GM12872 (cell line): ENCODE results near the gene EIPR1.

Experiments
- TF ChIP-seq, protein P1 (sequence below): IDR thresholded peaks from 3 replicates; pipeline ENCODE4 v1.5.1; 2011; ENCODE audit warnings: low read depth, mild to moderate bottlenecking, low read length, moderate library complexity; ENCODE audit not compliant: insufficient read depth

Gene EIPR1

DNA sequence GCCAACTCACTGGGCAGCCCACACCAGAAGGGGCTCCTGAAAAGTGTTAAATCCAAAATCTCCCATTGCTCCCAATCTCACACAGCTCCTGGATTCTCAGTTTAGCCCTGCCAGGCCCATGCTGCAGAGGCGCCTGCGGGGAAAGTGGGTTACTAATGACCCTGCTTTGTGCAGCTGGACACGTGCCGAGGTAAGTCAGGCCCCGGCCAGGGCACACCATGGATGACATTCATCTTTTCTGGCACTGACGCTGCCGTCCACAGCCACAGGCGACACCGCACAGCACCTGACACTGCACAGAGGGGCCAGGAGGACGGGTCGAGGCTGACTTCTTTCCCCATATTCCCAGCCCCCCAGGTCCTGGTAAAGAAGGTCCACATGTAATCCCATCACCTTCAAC lies 193.5 kb downstream of the EIPR1 start:
- TF ChIP-seq, protein P1, sequence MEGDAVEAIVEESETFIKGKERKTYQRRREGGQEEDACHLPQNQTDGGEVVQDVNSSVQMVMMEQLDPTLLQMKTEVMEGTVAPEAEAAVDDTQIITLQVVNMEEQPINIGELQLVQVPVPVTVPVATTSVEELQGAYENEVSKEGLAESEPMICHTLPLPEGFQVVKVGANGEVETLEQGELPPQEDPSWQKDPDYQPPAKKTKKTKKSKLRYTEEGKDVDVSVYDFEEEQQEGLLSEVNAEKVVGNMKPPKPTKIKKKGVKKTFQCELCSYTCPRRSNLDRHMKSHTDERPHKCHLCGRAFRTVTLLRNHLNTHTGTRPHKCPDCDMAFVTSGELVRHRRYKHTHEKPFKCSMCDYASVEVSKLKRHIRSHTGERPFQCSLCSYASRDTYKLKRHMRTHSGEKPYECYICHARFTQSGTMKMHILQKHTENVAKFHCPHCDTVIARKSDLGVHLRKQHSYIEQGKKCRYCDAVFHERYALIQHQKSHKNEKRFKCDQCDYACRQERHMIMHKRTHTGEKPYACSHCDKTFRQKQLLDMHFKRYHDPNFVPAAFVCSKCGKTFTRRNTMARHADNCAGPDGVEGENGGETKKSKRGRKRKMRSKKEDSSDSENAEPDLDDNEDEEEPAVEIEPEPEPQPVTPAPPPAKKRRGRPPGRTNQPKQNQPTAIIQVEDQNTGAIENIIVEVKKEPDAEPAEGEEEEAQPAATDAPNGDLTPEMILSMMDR: no peak

GRCh38 chr2:3183766-3184165 lies 193.9 kb downstream of the EIPR1 start:
- TF ChIP-seq, protein P1: no peak

GRCh38 chr2:3182848-3183247 lies 194.8 kb downstream of the EIPR1 start:
- TF ChIP-seq, protein P1: no peak

DNA sequence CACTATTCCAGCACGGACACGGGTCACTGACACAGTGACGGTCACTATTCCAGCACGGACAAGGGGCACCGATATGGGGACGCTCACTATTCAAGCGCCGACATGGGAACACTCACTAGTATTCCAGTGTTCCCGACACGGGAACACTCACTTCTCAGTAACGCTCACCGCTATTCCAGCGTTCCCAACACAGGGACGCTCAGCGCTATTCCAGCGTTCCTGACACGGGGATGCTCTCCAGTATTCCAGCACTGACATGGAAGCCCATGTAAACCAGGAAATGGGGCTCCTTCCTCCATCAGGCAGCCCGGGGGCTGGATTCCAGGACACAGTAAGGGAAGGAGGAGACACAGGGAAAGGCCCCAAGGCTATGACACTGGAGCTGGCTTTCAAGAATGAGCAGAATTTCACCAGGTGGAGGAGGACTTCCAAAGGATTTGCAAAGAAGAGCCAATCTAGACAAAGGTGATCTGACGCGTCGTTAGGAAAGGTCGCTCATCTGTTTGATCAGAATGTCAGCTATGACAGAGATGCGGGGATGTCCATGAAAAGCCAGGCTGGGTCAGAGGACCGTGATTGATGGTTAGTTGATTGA lies 196.1 kb downstream of the EIPR1 start:
- TF ChIP-seq, protein P1: no peak

- TF ChIP-seq, protein P1: no peak
Measured at GRCh38 chr2:3180082-3180908, 197.3 kb downstream of the EIPR1 start.

- TF ChIP-seq, protein P1: no peak
Measured at GRCh38 chr2:3179626-3180025, 198.0 kb downstream of the EIPR1 start.

- TF ChIP-seq, protein P1: peak; percentile 43; the same call in 1 of the 3 replicates
Measured at GRCh38 chr2:3179208-3179607, 198.4 kb downstream of the EIPR1 start.
